SK-N-SH treated with all-trans-retinoic acid at 6 μM for 48 hours (cell line): ENCODE data around the gene PJA2.

ENCODE experiments used
- ARNTL ChIP-seq: fragments of 450-650 bp; formaldehyde crosslinking; IDR thresholded peaks from 2 replicates; pipeline ENCODE4 v1.5.0; 2020; ENCODE audit warnings: low read depth, mild to moderate bottlenecking, moderate library complexity, borderline replicate concordance
- CSDC2 ChIP-seq: fragments of 250-450 bp; sonication (Bioruptor Pico); IDR thresholded peaks from 2 replicates; pipeline ENCODE4 v1.5.0; 2020; ENCODE audit warnings: mild to moderate bottlenecking, moderate library complexity
- CSRNP3 ChIP-seq: fragments of 250-450 bp; sonication (Bioruptor Pico); IDR thresholded peaks from 2 replicates; pipeline ENCODE4 v1.5.1; 2021; ENCODE audit warnings: mild to moderate bottlenecking, moderate library complexity
- ESRRG ChIP-seq: fragments of 250-450 bp; sonication (Bioruptor Pico); IDR thresholded peaks from 2 replicates; pipeline ENCODE4 v1.6.1; 2021; ENCODE audit warnings: mild to moderate bottlenecking
- ISL1 ChIP-seq: fragments of 250-450 bp; sonication (Bioruptor Pico); IDR thresholded peaks from 2 replicates; pipeline ENCODE4 v2.1.2; 2022; ENCODE audit warnings: mild to moderate bottlenecking, moderate library complexity
- PATZ1 ChIP-seq: fragments of 250-450 bp; sonication (Bioruptor Pico); IDR thresholded peaks from 2 replicates; pipeline ENCODE4 v1.8.0; 2020; ENCODE audit warnings: mild to moderate bottlenecking, moderate library complexity, borderline replicate concordance
- RARB ChIP-seq: fragments of 250-450 bp; sonication (Bioruptor Pico); IDR thresholded peaks from 2 replicates; pipeline ENCODE4 v1.8.0; 2021; ENCODE audit warnings: mild to moderate bottlenecking, moderate library complexity
- TOX ChIP-seq: fragments of 250-450 bp; sonication (Bioruptor Pico); IDR thresholded peaks from 2 replicates; pipeline ENCODE4 v1.8.0; 2021; ENCODE audit warnings: mild to moderate bottlenecking, moderate library complexity, borderline replicate concordance
- TSHZ2 ChIP-seq: fragments of 250-450 bp; sonication (Bioruptor Pico); IDR thresholded peaks from 2 replicates; pipeline ENCODE4 v1.5.0; 2020; ENCODE audit warnings: mild to moderate bottlenecking, moderate library complexity
- ZFP3 ChIP-seq: fragments of 250-450 bp; sonication (Bioruptor Pico); IDR thresholded peaks from 2 replicates; pipeline ENCODE4 v1.5.0; 2020; ENCODE audit warnings: mild to moderate bottlenecking, moderate library complexity
- ZFP30 ChIP-seq: fragments of 450-650 bp; formaldehyde crosslinking; IDR thresholded peaks from 2 replicates; pipeline ENCODE4 v1.5.0; 2022; ENCODE audit warnings: mild to moderate bottlenecking, moderate library complexity
- ZNF565 ChIP-seq: fragments of 450-650 bp; formaldehyde crosslinking; conservative IDR thresholded peaks from 2 replicates; pipeline ENCODE4 v1.5.0; 2020; ENCODE audit warnings: low read depth, mild to moderate bottlenecking, moderate library complexity

GRCh38 chr5:109455598-109456096, 45.9 kb upstream of the PJA2 start:
- no peak for TF ChIP-seq ARNTL (CRISPR knock-in tag)
- no peak for TF ChIP-seq ESRRG (CRISPR knock-in tag)
- peak; percentile 90 for TF ChIP-seq TOX (CRISPR knock-in tag)
- no peak; the same call in 1 of the 2 replicates for TF ChIP-seq PATZ1 (CRISPR knock-in tag)
- TF ChIP-seq ISL1 (CRISPR knock-in tag) = no peak; the same call in none of the 2 replicates
- TF ChIP-seq RARB (CRISPR knock-in tag) = no peak
- TF ChIP-seq ZFP30 = no peak
- TF ChIP-seq ZFP3 = peak; percentile 65; the same call in 1 of the 2 replicates
- no peak for TF ChIP-seq CSRNP3 (CRISPR knock-in tag)
- TF ChIP-seq TSHZ2 = no peak
- TF ChIP-seq CSDC2 = no peak
- no peak for TF ChIP-seq ZNF565 (CRISPR knock-in tag)
